ENCODE data around the gene SCARB1. TPM values are rescaled to one million over a fixed set of nuclear protein-coding genes. Genes with fewer than 3 reads are reported as not detected.

Gene SCARB1
- total RNA-seq, 1 donor from 2014 or later: 21.5 TPM

DNA sequence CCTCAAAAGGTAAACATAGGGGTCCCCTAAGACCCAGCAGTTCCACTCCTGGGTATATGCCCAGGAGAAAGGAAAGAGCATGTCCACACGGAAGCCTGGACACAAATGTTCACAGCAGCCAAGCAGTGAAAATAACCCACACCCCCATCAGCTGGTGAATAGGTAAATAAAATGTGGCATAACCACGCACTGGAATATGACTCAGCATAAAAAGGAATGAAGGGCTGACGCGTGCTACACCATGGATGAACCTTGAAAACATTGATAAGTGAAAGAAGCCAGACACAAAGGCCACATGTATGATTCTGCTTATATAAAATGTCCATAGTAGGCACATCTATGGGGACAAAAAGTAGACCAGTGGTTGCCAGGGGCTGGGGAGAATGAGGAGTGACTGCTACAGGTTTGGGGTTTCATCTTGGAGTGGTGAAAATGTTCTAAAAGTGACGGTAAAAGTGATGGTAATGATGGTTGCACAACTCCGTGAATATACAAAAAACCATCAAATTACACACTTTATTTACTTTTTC, 3.8 kb upstream of the SCARB1 start:
- Mint-ChIP-seq H3K9me3 (ENCODE audit: low read depth) (no peaks in the 10 kb centered on the region), H3K4me3 (ENCODE audit: low read depth) (no peak overlapping the region), H3K27ac (no peak overlapping the region), H3K4me1 (ENCODE audit: low read depth) (peaks cover 5% of the 10 kb centered on the region), H3K36me3 (ENCODE audit: insufficient read depth) (no peaks in the 10 kb centered on the region), H3K27me3 (peaks cover 26% of the 10 kb centered on the region)
- no peak for DNase-seq (ENCODE audit: low spot score, unreplicated experiment)
- TF ChIP-seq, protein P1, sequence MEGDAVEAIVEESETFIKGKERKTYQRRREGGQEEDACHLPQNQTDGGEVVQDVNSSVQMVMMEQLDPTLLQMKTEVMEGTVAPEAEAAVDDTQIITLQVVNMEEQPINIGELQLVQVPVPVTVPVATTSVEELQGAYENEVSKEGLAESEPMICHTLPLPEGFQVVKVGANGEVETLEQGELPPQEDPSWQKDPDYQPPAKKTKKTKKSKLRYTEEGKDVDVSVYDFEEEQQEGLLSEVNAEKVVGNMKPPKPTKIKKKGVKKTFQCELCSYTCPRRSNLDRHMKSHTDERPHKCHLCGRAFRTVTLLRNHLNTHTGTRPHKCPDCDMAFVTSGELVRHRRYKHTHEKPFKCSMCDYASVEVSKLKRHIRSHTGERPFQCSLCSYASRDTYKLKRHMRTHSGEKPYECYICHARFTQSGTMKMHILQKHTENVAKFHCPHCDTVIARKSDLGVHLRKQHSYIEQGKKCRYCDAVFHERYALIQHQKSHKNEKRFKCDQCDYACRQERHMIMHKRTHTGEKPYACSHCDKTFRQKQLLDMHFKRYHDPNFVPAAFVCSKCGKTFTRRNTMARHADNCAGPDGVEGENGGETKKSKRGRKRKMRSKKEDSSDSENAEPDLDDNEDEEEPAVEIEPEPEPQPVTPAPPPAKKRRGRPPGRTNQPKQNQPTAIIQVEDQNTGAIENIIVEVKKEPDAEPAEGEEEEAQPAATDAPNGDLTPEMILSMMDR (IDR thresholded peaks at IDR 0.05; ENCODE audit: unreplicated experiment): no peak

DNA sequence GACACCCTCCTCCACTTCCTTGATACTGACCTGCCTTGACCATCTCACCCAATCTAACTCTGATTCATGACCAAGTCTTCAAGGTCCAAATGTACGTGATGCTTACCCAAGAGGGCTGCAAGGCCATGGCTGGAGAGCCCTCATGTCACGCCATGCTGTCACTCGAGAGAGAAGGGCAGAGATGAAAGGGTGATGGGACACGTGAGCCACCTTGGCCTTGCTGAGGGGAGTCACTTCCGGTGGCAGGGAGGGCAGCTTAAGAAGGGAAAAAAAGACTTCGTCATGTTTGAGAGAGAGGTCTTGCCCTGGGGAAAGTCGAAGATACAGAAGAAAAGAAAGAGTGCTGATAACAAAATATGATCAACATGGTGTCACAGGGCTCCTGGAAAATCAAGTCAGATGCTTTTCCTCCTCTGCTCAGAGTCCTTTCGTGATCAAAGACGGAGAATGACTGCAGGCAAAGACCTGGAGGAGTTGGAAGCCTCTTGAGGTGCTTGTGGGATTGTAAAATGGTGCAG, 3.3 kb upstream of the SCARB1 start:
- H3K36me3 Mint-ChIP-seq (ENCODE audit: insufficient read depth): no peaks in the 10 kb centered on the region
- no peak for DNase-seq (ENCODE audit: low spot score, unreplicated experiment)
- H3K27me3 Mint-ChIP-seq: peaks cover 30% of the 10 kb centered on the region
- H3K9me3 Mint-ChIP-seq (ENCODE audit: low read depth): no peaks in the 10 kb centered on the region
- peak overlapping the region; percentile 16 for H3K27ac Mint-ChIP-seq
- no peak overlapping the region for H3K4me3 Mint-ChIP-seq (ENCODE audit: low read depth)
- peaks cover 4% of the 10 kb centered on the region for H3K4me1 Mint-ChIP-seq (ENCODE audit: low read depth)
- TF ChIP-seq, protein P1 (IDR thresholded peaks at IDR 0.05; ENCODE audit: unreplicated experiment): no peak

DNA sequence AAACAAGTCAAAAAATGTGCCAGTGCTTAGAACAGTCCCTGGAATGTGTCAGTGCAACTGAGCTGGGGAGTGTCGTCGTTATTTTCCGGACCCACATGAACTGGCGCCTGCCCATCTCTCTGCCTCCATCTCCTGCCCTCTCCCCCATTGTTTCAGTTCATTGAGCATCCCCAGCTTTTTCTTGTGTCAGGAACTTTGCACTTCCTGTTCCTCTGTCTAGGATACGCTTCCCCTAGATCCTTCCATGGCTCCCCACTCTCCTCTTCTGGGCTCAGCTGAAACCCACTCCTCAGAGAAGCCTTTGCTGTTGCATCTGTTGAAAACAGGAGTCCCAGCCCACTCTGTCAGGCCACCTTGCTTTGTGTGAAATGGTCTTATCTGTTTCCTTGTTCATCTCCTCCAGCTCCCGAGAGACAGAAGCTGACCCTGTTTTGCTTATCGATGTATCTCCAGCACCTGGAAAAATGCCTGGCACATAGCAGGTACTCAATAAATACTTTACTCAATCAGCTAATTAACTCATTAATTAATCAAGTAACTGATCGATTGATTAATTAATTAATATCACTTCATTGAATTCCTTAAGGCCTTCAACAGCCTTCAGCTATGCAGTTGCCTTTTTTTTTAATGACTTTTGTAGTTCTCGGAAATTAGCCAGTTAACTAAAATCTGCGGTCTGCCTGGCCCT, 2.7 kb upstream of the SCARB1 start:
- H3K4me3 Mint-ChIP-seq (ENCODE audit: low read depth): peak overlapping the region; percentile 39
- H3K36me3 Mint-ChIP-seq (ENCODE audit: insufficient read depth): no peaks in the 10 kb centered on the region
- DNase-seq (ENCODE audit: low spot score, unreplicated experiment): no peak
- peaks cover 3% of the 10 kb centered on the region for H3K4me1 Mint-ChIP-seq (ENCODE audit: low read depth)
- no peaks in the 10 kb centered on the region for H3K9me3 Mint-ChIP-seq (ENCODE audit: low read depth)
- TF ChIP-seq, protein P1 (IDR thresholded peaks at IDR 0.05; ENCODE audit: unreplicated experiment): no peak
- peaks cover 34% of the 10 kb centered on the region for H3K27me3 Mint-ChIP-seq
- no peak overlapping the region for H3K27ac Mint-ChIP-seq

GRCh38 chr12:124865728-124866127, 2.1 kb upstream of the SCARB1 start:
- H3K4me3 Mint-ChIP-seq (ENCODE audit: low read depth): no peak overlapping the region
- no peak for DNase-seq (ENCODE audit: low spot score, unreplicated experiment)
- H3K36me3 Mint-ChIP-seq (ENCODE audit: insufficient read depth): no peaks in the 10 kb centered on the region
- H3K27ac Mint-ChIP-seq: no peak overlapping the region
- TF ChIP-seq, protein P1 (IDR thresholded peaks at IDR 0.05; ENCODE audit: unreplicated experiment): no peak
- peaks cover 3% of the 10 kb centered on the region for H3K4me1 Mint-ChIP-seq (ENCODE audit: low read depth)
- H3K27me3 Mint-ChIP-seq: peaks cover 31% of the 10 kb centered on the region
- H3K9me3 Mint-ChIP-seq (ENCODE audit: low read depth): no peaks in the 10 kb centered on the region

DNA sequence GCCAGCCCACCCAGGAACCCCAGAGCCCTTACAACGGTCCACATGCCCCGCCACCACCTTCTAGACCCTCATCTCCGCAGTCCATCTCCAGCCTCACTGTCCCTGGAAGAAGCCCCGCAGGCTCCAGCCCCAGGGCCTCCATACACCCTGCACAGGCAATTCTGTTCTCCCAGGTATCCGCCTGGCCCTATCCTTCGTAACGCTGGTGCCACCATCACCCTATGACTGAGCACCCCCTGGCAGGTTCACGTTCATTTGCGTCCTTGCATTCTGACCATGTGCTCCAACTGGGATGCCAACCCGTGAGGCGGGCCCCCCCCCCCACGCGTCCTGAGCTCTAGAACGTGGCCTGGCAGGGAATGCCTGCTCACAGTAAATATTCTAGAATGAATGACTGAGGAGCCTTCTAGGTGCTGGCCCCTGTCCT, 675 bp upstream of the SCARB1 start:
- Mint-ChIP-seq H3K36me3 (ENCODE audit: insufficient read depth) (no peaks in the 10 kb centered on the region), H3K27me3 (peaks cover 30% of the 10 kb centered on the region), H3K27ac (peak overlapping the region; percentile 89), H3K4me3 (ENCODE audit: low read depth) (peak overlapping the region; percentile 68), H3K4me1 (ENCODE audit: low read depth) (peaks cover 3% of the 10 kb centered on the region), H3K9me3 (ENCODE audit: low read depth) (no peaks in the 10 kb centered on the region)
- DNase-seq (ENCODE audit: low spot score, unreplicated experiment): no peak
- TF ChIP-seq, protein P1 (IDR thresholded peaks at IDR 0.05; ENCODE audit: unreplicated experiment): no peak

Measured in progenitor cell of endocrine pancreas (in vitro differentiated cells).